HG02943 (cell line): Measurements from ENCODE around the gene INO80.
"Not testable (repeated sequence)": the region's sequence is repeated elsewhere in the genome, so short reads cannot be mapped to it uniquely, and the experiment has no call there.

Experiments
- ATAC-seq: cut with Tn5 transposase; IDR thresholded peaks from one replicate; pipeline ENCODE4 v1.9.1; 2021; ENCODE audit warnings: mild to moderate bottlenecking, low read depth, moderate library complexity; ENCODE audit not compliant: unreplicated experiment

Gene INO80

GRCh38 chr15:41116116-41116961, at the start of gene INO80:
TSS of gene INO80 (minus strand) at chr15:41116280. CDS start at chr15:41096310, 19,970 bp downstream.
- ATAC-seq, result peak; percentile 79

GRCh38 chr15:41161736-41162135, 45.7 kb upstream of the INO80 start:
- no peak for ATAC-seq

- ATAC-seq, result no peak
Measured at GRCh38 chr15:41161336-41161735, 45.3 kb upstream of the INO80 start.

GRCh38 chr15:41160639-41161315, 44.7 kb upstream of the INO80 start:
- no peak for ATAC-seq

- no peak for ATAC-seq
Measured at GRCh38 chr15:41154412-41154811, 38.3 kb upstream of the INO80 start.

- no peak for ATAC-seq
Measured at GRCh38 chr15:41153733-41154132, 37.7 kb upstream of the INO80 start.

GRCh38 chr15:41151451-41152005, 35.4 kb upstream of the INO80 start:
- ATAC-seq, result no peak

- ATAC-seq, result no peak
Measured at GRCh38 chr15:41150279-41150678, 34.2 kb upstream of the INO80 start.

GRCh38 chr15:41148065-41148464, 32.0 kb upstream of the INO80 start:
- ATAC-seq, result no peak

- no peak for ATAC-seq
Measured at GRCh38 chr15:41139619-41140018, 23.5 kb upstream of the INO80 start.

- not testable (repeated sequence) for ATAC-seq
Measured at GRCh38 chr15:41139112-41139511, 23.0 kb upstream of the INO80 start.

GRCh38 chr15:41135580-41135979, 19.5 kb upstream of the INO80 start:
- not testable (repeated sequence) for ATAC-seq

GRCh38 chr15:41133454-41133853, 17.4 kb upstream of the INO80 start:
- ATAC-seq, result no peak

GRCh38 chr15:41132094-41132493, 16.0 kb upstream of the INO80 start:
- ATAC-seq, result not testable (repeated sequence)

- no peak for ATAC-seq
Measured at GRCh38 chr15:41128174-41128902, 12.3 kb upstream of the INO80 start.

- no peak for ATAC-seq
Measured at GRCh38 chr15:41125931-41126642, 10.0 kb upstream of the INO80 start.

GRCh38 chr15:41125063-41125669, 9.1 kb upstream of the INO80 start:
- no peak for ATAC-seq

- ATAC-seq, result no peak
Measured at GRCh38 chr15:41124058-41124457, 8.0 kb upstream of the INO80 start.

GRCh38 chr15:41122849-41123248, 6.8 kb upstream of the INO80 start:
- ATAC-seq, result no peak

- no peak for ATAC-seq
Measured at GRCh38 chr15:41121951-41122350, 5.9 kb upstream of the INO80 start.
